GM19468 (cell line): ENCODE data around the gene ZNF469.
"Not testable (repeated sequence)": the region's sequence is repeated elsewhere in the genome, so short reads cannot be mapped to it uniquely, and the experiment has no call there.

Source experiments
- ATAC-seq: cut with Tn5 transposase; IDR thresholded peaks from one replicate; pipeline ENCODE4 v1.9.1; 2021; ENCODE audit warnings: mild to moderate bottlenecking, moderate library complexity, moderate number of reproducible peaks; ENCODE audit not compliant: unreplicated experiment; ENCODE audit errors: extremely low read depth

Gene ZNF469

GRCh38 chr16:88404769-88405168 lies 22.0 kb downstream of the ZNF469 start:
- no peak for ATAC-seq

DNA sequence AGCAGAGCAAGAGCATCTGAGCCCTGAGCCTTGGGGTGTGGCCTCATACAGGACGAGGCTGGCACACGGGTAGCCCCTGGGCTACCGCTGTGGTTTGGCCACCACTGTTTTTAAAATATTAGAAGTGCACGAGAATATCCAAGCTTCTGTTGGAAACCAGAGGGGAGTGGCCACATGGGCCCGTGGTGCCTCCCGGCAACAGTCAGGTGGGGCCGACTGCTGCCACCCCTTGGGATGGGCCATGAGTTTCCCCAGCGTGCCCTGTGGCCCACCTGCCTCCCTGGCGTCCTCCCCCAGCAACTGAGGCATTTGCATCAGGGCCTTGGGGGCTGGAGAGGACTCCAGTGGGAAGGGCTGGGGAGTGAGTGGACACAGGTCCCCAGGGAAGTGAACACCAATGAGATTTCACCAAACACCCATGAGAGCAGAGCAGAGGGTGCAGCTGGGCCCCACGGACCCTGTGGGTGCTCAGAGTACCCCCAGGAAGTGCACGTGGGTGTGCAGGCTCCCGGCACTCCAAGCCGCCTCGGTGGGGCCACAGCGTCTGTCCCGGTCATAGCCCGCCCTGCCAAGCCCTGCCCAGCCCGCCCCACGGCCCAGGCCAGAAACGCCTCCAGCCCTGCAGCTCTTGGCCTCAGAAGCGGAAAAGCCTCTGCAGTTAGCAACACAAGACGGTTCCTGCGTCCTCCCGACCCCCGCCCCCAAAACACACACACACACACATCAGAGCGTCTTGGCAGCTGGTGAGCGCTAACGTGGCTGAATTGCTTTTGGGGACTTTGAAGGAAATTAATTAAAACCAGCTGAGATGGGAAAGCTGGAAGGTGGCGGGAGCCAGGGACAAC lies 22.7 kb downstream of the ZNF469 start:
- no peak for ATAC-seq

DNA sequence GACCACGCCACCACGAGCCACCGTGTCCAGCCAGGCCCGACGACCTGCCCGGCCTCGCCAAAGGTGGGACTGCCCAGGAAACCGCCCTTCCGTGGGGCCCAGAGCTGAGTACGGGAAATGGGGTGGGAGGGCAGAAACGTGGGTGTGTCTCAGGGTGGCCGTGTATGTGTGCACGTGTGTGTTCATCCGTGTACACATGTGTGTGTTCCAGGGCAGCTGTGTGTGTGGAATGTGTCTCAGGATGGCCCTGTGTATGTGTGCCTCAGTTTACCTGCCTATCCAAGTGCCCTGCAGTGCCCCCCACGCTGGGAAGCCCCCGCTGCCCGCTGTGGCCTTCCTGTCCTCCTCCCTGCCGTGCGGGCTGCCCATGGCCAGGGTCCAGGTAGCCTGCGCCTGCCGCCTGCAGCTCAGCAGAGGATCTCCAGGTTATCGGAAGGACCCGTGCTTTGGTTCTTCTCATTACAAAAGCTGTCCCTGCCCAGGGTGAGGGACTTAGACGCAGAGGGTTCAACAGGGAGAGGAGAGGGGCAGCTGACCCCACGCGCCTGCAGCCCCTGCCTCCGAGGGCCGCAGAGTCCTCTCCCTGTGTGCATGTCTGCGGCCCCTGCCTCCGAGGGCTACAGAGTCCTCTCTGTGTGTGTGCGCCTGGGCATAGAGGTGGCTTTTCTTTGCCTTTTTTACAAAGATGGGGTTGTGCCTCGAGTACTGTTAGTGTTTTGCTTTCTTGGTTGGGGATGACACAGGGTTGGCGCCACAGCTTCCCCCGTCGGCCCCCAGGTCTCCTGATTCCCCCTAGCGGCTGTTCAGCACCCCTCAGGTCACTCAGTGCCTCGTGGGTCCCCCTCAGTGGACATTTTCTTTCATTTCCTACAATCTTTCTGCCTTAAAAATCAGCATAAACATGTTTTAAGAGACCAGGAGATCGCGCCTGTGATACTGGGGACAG lies 23.6 kb downstream of the ZNF469 start:
- ATAC-seq, result no peak

- no peak for ATAC-seq
Measured at GRCh38 chr16:88407042-88407420, 24.3 kb downstream of the ZNF469 start.

- no peak for ATAC-seq
Measured at GRCh38 chr16:88407807-88408206, 25.0 kb downstream of the ZNF469 start.

GRCh38 chr16:88408561-88409142 lies 25.9 kb downstream of the ZNF469 start:
- ATAC-seq, result no peak

DNA sequence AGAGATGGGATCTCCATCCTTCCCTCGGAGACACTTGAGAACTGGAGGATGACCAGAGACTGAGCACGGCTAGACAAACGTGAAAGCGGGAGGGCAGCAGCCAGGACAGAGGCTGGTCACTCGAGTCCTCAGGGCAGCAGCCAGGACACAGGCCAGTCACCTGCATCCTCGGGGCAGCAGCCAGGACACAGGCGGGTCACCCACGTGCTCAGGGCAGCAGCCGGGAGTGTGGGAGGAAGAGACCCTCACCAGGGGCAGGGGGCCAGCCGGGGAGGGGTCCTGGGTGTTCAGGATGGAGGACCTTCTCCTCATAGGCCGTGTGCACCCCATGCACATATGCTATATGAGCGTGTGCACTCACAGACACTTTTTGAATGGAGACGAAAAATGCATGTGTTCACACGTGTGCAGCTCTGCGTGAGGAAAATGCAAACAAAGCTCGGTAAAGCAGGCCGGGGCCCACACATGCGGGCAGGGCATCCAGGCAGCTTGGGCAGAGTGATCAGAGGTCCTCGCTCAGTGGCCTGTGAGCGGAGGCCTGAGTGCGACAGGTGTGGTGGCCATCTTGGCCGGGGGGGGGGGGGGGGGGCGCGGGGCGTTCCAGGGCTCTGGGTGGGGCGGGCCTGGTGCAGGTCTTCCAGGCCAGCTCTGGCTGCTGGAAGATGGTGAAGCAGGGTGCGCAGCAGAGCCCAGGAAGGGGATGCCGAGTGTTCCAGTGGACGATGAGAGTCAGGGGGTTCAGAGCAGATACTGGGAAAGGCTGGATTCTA lies 26.7 kb downstream of the ZNF469 start:
- no peak for ATAC-seq

- ATAC-seq, result not testable (repeated sequence)
Measured at GRCh38 chr16:88410297-88410968, 27.7 kb downstream of the ZNF469 start.

GRCh38 chr16:88411951-88412576 lies 29.3 kb downstream of the ZNF469 start:
- ATAC-seq, result no peak

DNA sequence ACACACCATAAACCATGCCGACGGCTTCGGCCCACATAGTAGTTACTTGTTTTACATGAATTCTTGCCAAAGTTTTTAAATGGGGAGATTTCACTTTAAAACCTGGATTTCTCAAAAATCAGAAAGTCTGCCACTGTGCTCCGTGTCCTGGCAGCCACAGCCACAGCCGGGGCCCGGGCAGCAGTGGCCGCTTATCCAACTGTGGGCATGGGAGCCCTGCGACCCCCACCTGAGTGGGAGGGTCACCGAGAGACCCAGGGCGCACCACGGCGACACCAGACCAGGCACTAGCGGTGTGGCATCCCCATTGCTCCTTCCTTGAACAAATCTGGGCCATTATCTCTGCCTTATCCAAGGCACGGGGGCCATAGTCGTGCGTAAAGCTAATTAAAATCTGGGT lies 30.0 kb downstream of the ZNF469 start:
- no peak for ATAC-seq

DNA sequence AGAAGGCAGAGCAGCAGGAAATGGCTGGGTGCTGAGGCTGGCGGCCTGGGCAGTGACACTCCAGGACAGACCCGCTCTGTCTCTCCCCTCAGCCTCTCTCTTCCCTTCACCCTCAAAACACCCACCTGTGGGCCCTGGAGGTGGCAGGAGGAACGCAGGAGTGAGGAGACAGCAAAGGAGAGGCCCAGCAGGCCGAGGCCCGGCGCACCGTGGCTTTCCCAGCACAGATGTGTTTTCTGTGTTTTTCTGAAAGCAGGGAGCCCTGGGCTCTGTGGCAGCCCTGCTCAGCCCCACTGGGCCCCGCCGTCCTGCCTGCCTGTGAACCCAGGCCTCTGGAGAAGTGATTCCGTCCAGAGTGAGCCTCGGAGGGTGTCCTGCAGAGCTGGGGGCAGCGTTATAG lies 30.5 kb downstream of the ZNF469 start:
- no peak for ATAC-seq

- ATAC-seq, result no peak
Measured at GRCh38 chr16:88413631-88414030, 30.9 kb downstream of the ZNF469 start.

GRCh38 chr16:88414521-88415380 lies 32.0 kb downstream of the ZNF469 start:
- ATAC-seq, result no peak

DNA sequence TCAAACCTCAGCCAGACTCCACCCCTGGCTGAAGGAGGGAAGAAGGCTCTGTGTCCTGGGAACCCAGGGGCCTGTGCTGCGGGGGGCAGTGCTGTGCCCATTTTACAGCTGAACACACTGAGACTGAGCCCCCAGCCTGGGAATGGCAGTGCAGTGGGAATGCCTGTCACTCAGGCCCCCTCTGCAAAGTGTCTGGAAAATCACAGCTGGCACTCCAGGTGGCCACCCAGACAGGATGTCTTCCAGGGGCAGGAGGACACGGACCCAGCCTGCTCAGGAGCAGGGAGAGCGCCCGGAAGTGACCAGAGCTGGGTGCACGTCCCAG lies 32.6 kb downstream of the ZNF469 start:
- no peak for ATAC-seq

- ATAC-seq, result no peak
Measured at GRCh38 chr16:88415713-88416323, 33.1 kb downstream of the ZNF469 start.

GRCh38 chr16:88416686-88417085 lies 33.9 kb downstream of the ZNF469 start:
- ATAC-seq, result no peak

GRCh38 chr16:88417684-88418476 lies 35.1 kb downstream of the ZNF469 start:
- ATAC-seq, result no peak
